ENCODE results near the gene TM9SF4.

The TM9SF4 gene

GRCh38 chr20:32152421-32153155 is 43.1 kb downstream of the TM9SF4 start:
- DNase-seq = no peak
- H3K27me3 Mint-ChIP-seq = no peaks in the 10 kb centered on the region
- H3K4me3 Mint-ChIP-seq = no peak overlapping the region
- peaks cover 87% of the 10 kb centered on the region for H3K36me3 Mint-ChIP-seq (ENCODE audit: low read depth)
- no peaks in the 10 kb centered on the region for H3K9me3 Mint-ChIP-seq
- H3K27ac Mint-ChIP-seq = no peak overlapping the region
- peaks cover 3% of the 10 kb centered on the region for H3K4me1 Mint-ChIP-seq (ENCODE audit: low read depth)

- Mint-ChIP-seq H3K4me3 (no peak overlapping the region), H3K36me3 (ENCODE audit: low read depth) (peaks cover 87% of the 10 kb centered on the region)
- DNase-seq = no peak
Observed at GRCh38 chr20:32153156-32153665, 43.7 kb downstream of the TM9SF4 start.

GRCh38 chr20:32153771-32154170 is 44.3 kb downstream of the TM9SF4 start:
- Mint-ChIP-seq H3K4me3 (no peak overlapping the region), H3K27ac (peak overlapping the region; percentile 37), H3K27me3 (no peaks in the 10 kb centered on the region), H3K9me3 (no peaks in the 10 kb centered on the region), H3K4me1 (ENCODE audit: low read depth) (peaks cover 7% of the 10 kb centered on the region), H3K36me3 (ENCODE audit: low read depth) (peaks cover 89% of the 10 kb centered on the region)
- peak; percentile 11 for DNase-seq

More at GRCh38 chr20:32153156-32153665, 43.7 kb downstream of the TM9SF4 start:
- Mint-ChIP-seq H3K27ac (no peak overlapping the region), H3K4me1 (ENCODE audit: low read depth) (peaks cover 3% of the 10 kb centered on the region), H3K27me3 (no peaks in the 10 kb centered on the region), H3K9me3 (no peaks in the 10 kb centered on the region)

GRCh38 chr20:32155017-32155981 is 45.8 kb downstream of the TM9SF4 start:
- peaks cover 89% of the 10 kb centered on the region for H3K36me3 Mint-ChIP-seq (ENCODE audit: low read depth)
- H3K27ac Mint-ChIP-seq = peak overlapping the region; percentile 76
- no peaks in the 10 kb centered on the region for H3K9me3 Mint-ChIP-seq
- H3K4me3 Mint-ChIP-seq = no peak overlapping the region
- DNase-seq = peak; percentile 44
- no peaks in the 10 kb centered on the region for H3K27me3 Mint-ChIP-seq
- H3K4me1 Mint-ChIP-seq (ENCODE audit: low read depth) = peaks cover 11% of the 10 kb centered on the region

GRCh38 chr20:32157611-32158010 is 48.1 kb downstream of the TM9SF4 start:
- H3K9me3 Mint-ChIP-seq = no peaks in the 10 kb centered on the region
- peaks cover 11% of the 10 kb centered on the region for H3K4me1 Mint-ChIP-seq (ENCODE audit: low read depth)
- peaks cover 91% of the 10 kb centered on the region for H3K36me3 Mint-ChIP-seq (ENCODE audit: low read depth)
- no peak overlapping the region for H3K4me3 Mint-ChIP-seq
- no peaks in the 10 kb centered on the region for H3K27me3 Mint-ChIP-seq
- H3K27ac Mint-ChIP-seq = peak overlapping the region; percentile 83
- DNase-seq = no peak

- no peak for DNase-seq
- Mint-ChIP-seq H3K27ac (peak overlapping the region; percentile 83), H3K27me3 (no peaks in the 10 kb centered on the region), H3K9me3 (no peaks in the 10 kb centered on the region), H3K4me1 (ENCODE audit: low read depth) (peaks cover 11% of the 10 kb centered on the region), H3K36me3 (ENCODE audit: low read depth) (peaks cover 88% of the 10 kb centered on the region), H3K4me3 (no peak overlapping the region)
Observed at GRCh38 chr20:32158351-32158750, 48.8 kb downstream of the TM9SF4 start.

GRCh38 chr20:32158943-32159660 is 49.6 kb downstream of the TM9SF4 start:
- Mint-ChIP-seq H3K4me1 (ENCODE audit: low read depth) (peaks cover 11% of the 10 kb centered on the region), H3K4me3 (no peak overlapping the region), H3K27ac (peak overlapping the region; percentile 83), H3K9me3 (no peaks in the 10 kb centered on the region), H3K36me3 (ENCODE audit: low read depth) (peaks cover 87% of the 10 kb centered on the region), H3K27me3 (no peaks in the 10 kb centered on the region)
- DNase-seq = peak; percentile 22

GRCh38 chr20:32159766-32160221 is 50.3 kb downstream of the TM9SF4 start:
- H3K27me3 Mint-ChIP-seq = no peaks in the 10 kb centered on the region
- no peaks in the 10 kb centered on the region for H3K9me3 Mint-ChIP-seq
- H3K4me1 Mint-ChIP-seq (ENCODE audit: low read depth) = peaks cover 11% of the 10 kb centered on the region
- no peak overlapping the region for H3K4me3 Mint-ChIP-seq
- peaks cover 87% of the 10 kb centered on the region for H3K36me3 Mint-ChIP-seq (ENCODE audit: low read depth)
- H3K27ac Mint-ChIP-seq = peak overlapping the region; percentile 83
- DNase-seq = no peak

- Mint-ChIP-seq H3K9me3 (no peaks in the 10 kb centered on the region), H3K27ac (peak overlapping the region; percentile 67), H3K4me3 (no peak overlapping the region), H3K27me3 (no peaks in the 10 kb centered on the region), H3K4me1 (ENCODE audit: low read depth) (peaks cover 8% of the 10 kb centered on the region), H3K36me3 (ENCODE audit: low read depth) (peaks cover 87% of the 10 kb centered on the region)
- no peak for DNase-seq
Observed at GRCh38 chr20:32160341-32160740, 50.8 kb downstream of the TM9SF4 start.

GRCh38 chr20:32162351-32162750 is 52.8 kb downstream of the TM9SF4 start:
- Mint-ChIP-seq H3K9me3 (no peaks in the 10 kb centered on the region), H3K27me3 (no peaks in the 10 kb centered on the region), H3K36me3 (ENCODE audit: low read depth) (peaks cover 95% of the 10 kb centered on the region), H3K27ac (no peak overlapping the region), H3K4me3 (no peak overlapping the region), H3K4me1 (ENCODE audit: low read depth) (peaks cover 8% of the 10 kb centered on the region)
- no peak for DNase-seq

- Mint-ChIP-seq H3K4me1 (ENCODE audit: low read depth) (peaks cover 3% of the 10 kb centered on the region), H3K27me3 (no peaks in the 10 kb centered on the region), H3K27ac (no peak overlapping the region), H3K4me3 (no peak overlapping the region), H3K9me3 (no peaks in the 10 kb centered on the region), H3K36me3 (ENCODE audit: low read depth) (peaks cover 82% of the 10 kb centered on the region)
- DNase-seq = no peak
Observed at GRCh38 chr20:32163951-32164350, 54.4 kb downstream of the TM9SF4 start.

- H3K27ac Mint-ChIP-seq = peak overlapping the region; percentile 17
- H3K4me3 Mint-ChIP-seq = no peak overlapping the region
- peaks cover 70% of the 10 kb centered on the region for H3K36me3 Mint-ChIP-seq (ENCODE audit: low read depth)
- H3K27me3 Mint-ChIP-seq = no peaks in the 10 kb centered on the region
- no peaks in the 10 kb centered on the region for H3K9me3 Mint-ChIP-seq
- no peaks in the 10 kb centered on the region for H3K4me1 Mint-ChIP-seq (ENCODE audit: low read depth)
- no peak for DNase-seq
Observed at GRCh38 chr20:32164984-32165735, 55.6 kb downstream of the TM9SF4 start.

- H3K4me1 Mint-ChIP-seq (ENCODE audit: low read depth) = no peaks in the 10 kb centered on the region
- no peak overlapping the region for H3K4me3 Mint-ChIP-seq
- no peaks in the 10 kb centered on the region for H3K9me3 Mint-ChIP-seq
- H3K27me3 Mint-ChIP-seq = no peaks in the 10 kb centered on the region
- H3K36me3 Mint-ChIP-seq (ENCODE audit: low read depth) = peaks cover 63% of the 10 kb centered on the region
- no peak for DNase-seq
- H3K27ac Mint-ChIP-seq = peak overlapping the region; percentile 18
Observed at GRCh38 chr20:32165836-32166545, 56.5 kb downstream of the TM9SF4 start.

Data from activated T-cell treated with anti-CD3 and anti-CD28 coated beads, Interleukin-2, amount 50 U/mL, for 24 hours (primary cell).